ENCODE measurements around the gene RHBDD1.

Gene RHBDD1

GRCh38 chr2:226795281-226796011, 40.4 kb upstream of the RHBDD1 start:
- CTCF ChIA-PET: interaction anchor here (0.6 to 3.3 kb wide), 15 partner anchors 96 to 1126 kb away, joined by 3 to 13 read pairs (median 4); no protein-coding TSS in a partner anchor

GRCh38 chr2:226796012-226796839, 39.6 kb upstream of the RHBDD1 start:
- ChIA-PET POLR2A (interaction anchor here (0.9 kb wide), 1 partner anchor 350 kb away, joined by 4 read pairs; no protein-coding TSS in a partner anchor), CTCF (interaction anchor here (0.6 to 3.3 kb wide), 16 partner anchors 21 to 1127 kb away, joined by 3 to 13 read pairs (median 3); no protein-coding TSS in a partner anchor)
- TF ChIP-seq CTCF (IDR thresholded peaks at IDR 0.05; ENCODE audit: insufficient read depth, low read length, missing control alignments): no peak
- H3K4me3 ChIP-seq (ENCODE audit: low read depth, low read length): peak overlapping the region; percentile 83
- DNase-seq (ENCODE audit: low read depth, low spot score): no peak

More at GRCh38 chr2:226795281-226796011, 40.4 kb upstream of the RHBDD1 start:
- peak overlapping the region; percentile 83 for H3K4me3 ChIP-seq (ENCODE audit: low read depth, low read length)
- DNase-seq (ENCODE audit: low read depth, low spot score): no peak
- peak; percentile 10 for TF ChIP-seq CTCF (IDR thresholded peaks at IDR 0.05; ENCODE audit: insufficient read depth, low read length, missing control alignments)
- POLR2A ChIA-PET: interaction anchor here (0.9 kb wide), 1 partner anchor 349 kb away, joined by 4 read pairs; no protein-coding TSS in a partner anchor

- CTCF ChIA-PET: interaction anchor here (0.7 to 3.3 kb wide), 9 partner anchors 20 to 1123 kb away, joined by 3 to 13 read pairs (median 3); no protein-coding TSS in a partner anchor
- peak; percentile 65 for TF ChIP-seq CTCF (IDR thresholded peaks at IDR 0.05; ENCODE audit: insufficient read depth, low read length, missing control alignments)
- no peak for DNase-seq (ENCODE audit: low read depth, low spot score)
- POLR2A ChIA-PET: no interaction called here
- peak overlapping the region; percentile 83 for H3K4me3 ChIP-seq (ENCODE audit: low read depth, low read length)
Measured at GRCh38 chr2:226796840-226797288, 39.0 kb upstream of the RHBDD1 start.

GRCh38 chr2:226797289-226797988, 38.4 kb upstream of the RHBDD1 start:
- peak overlapping the region; percentile 83 for H3K4me3 ChIP-seq (ENCODE audit: low read depth, low read length)
- ChIA-PET CTCF (interaction anchor here (0.6 to 9.6 kb wide), 10 partner anchors 20 to 1128 kb away, joined by 3 to 117 read pairs (median 4); no protein-coding TSS in a partner anchor), POLR2A (no interaction called here)
- TF ChIP-seq CTCF (IDR thresholded peaks at IDR 0.05; ENCODE audit: insufficient read depth, low read length, missing control alignments): no peak
- no peak for DNase-seq (ENCODE audit: low read depth, low spot score)

GRCh38 chr2:226797989-226798421, 37.8 kb upstream of the RHBDD1 start:
- POLR2A ChIA-PET: no interaction called here
- TF ChIP-seq CTCF (IDR thresholded peaks at IDR 0.05; ENCODE audit: insufficient read depth, low read length, missing control alignments): no peak
- CTCF ChIA-PET: interaction anchor here (0.6 to 9.6 kb wide), 7 partner anchors 19 to 1128 kb away, joined by 3 to 117 read pairs (median 3); no protein-coding TSS in a partner anchor
- no peak for DNase-seq (ENCODE audit: low read depth, low spot score)
- peak overlapping the region; percentile 83 for H3K4me3 ChIP-seq (ENCODE audit: low read depth, low read length)
